LNCAP (cell line): ENCODE results near the gene IFRD1.

Source experiments
- TF ChIP-seq, protein P1 (sequence below): fragments of 450-650 bp; IDR thresholded peaks from 2 replicates; pipeline ENCODE4 v1.5.1; 2017; ENCODE audit warnings: mild to moderate bottlenecking

Gene IFRD1

DNA sequence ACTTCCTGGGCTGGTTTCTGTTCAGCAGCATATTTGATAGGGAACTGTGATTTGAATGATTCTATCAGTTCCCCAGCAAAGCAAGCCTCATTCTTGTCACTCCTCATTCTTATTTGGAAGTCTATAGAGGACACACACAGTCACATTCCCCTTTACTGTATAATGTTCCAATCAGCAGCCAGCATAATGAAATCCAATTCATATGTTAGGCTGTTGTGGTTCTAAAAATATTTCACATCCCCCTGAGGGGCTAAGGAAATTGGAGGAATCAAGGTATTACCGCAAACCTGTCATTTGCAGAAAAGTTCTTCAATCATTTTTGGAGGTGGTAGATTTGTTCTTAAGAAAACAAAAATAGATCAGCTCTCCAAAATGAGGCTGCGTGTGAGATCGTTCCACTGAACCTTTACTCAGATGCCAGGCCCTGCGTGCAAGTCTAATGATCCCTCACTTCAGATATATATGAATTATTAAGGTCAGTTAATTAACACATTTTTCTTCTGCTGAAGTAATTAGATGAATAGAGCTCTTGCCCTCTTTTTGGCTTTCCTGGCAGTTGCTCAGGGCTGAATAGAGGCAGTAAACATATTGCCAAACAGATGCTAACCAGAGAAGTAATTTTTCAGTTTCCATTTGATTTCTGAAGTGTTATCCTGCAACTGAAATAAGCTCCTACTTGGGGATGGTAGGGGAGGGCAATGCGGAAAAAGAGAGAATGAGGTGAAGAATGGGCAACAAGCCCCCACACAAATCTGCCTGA is 62.4 kb downstream of the IFRD1 start:
- TF ChIP-seq, protein P1, sequence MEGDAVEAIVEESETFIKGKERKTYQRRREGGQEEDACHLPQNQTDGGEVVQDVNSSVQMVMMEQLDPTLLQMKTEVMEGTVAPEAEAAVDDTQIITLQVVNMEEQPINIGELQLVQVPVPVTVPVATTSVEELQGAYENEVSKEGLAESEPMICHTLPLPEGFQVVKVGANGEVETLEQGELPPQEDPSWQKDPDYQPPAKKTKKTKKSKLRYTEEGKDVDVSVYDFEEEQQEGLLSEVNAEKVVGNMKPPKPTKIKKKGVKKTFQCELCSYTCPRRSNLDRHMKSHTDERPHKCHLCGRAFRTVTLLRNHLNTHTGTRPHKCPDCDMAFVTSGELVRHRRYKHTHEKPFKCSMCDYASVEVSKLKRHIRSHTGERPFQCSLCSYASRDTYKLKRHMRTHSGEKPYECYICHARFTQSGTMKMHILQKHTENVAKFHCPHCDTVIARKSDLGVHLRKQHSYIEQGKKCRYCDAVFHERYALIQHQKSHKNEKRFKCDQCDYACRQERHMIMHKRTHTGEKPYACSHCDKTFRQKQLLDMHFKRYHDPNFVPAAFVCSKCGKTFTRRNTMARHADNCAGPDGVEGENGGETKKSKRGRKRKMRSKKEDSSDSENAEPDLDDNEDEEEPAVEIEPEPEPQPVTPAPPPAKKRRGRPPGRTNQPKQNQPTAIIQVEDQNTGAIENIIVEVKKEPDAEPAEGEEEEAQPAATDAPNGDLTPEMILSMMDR, result no peak

DNA sequence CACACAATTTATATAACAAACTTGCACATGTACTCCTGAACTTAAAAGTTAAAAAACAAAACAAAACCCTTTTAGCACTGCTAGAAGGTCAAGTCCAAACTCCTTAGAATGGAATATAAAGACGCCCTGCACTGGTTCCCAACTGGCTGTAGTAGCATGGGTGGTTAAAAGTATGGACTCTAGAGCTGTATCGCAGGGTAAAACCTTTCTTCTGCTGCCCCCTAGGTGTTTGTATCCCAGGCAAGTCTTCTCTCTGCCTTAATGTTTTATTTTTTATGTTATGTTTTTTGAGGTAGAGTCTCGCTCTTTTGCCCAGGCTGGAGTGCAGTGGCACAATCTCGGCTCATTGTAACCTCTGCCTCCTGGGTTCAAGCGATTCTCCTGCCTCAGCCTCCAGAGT is 65.7 kb downstream of the IFRD1 start:
- TF ChIP-seq, protein P1, result no peak

DNA sequence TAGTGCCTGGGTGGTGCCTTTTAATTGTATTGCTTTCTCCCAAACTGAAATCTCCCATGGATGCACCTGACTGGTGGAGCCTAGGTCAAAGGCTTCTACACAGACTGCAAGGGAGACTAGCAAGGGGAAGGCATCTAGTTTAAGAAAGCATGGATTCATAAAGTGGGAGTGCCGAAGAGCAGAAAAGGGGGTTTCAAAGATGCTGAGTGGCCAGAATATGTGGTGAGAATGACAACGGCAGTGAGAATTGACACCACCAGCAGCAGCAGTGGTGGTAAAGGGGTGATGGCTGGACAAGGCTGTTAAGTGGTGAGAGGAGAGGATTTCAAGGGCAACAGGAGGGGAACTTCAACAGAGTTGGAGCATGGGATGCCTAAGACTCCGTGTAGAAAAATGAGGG is 67.2 kb downstream of the IFRD1 start:
- TF ChIP-seq, protein P1, result no peak

GRCh38 chr7:112520787-112521186 is 70.5 kb downstream of the IFRD1 start:
- TF ChIP-seq, protein P1, result no peak

DNA sequence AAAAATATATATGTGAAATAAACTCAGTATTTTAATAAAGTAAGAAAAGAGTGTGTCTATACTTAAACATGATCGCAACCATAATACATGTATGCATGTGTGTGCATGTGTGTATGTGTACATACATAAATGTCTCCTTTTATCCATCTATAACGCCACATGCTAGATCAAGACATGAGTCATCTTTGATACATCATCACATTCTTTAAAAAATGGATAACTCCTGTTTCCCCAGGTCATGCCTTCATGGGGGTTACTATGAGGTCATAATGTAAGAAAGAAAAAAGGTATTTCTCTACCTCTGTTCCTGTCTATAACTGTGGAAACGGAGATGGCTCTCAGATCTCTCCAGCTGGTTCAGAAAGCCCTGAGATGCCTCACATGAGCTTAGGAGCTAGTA is 71.7 kb downstream of the IFRD1 start:
- TF ChIP-seq, protein P1, result no peak

DNA sequence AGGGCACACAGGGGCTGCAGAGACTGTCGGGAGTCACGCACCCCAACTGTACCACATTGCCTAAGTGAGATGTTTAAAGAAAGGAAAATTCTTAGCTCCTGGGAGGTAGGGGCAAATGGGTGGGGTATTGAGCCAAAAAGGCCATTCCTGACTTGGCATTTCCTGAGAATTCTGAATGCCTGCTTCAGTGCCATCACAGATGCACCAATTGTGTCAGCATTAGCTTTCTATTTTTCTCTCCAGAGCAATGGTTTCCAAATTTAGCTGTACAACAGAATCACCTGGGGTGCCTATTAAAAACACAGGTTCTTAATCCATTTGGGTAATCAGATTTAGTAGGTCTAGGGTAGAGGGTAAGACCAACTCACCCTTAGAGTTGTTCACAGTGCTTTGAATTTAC is 73.6 kb downstream of the IFRD1 start:
- TF ChIP-seq, protein P1, result no peak
